Measurements from ENCODE around the gene PSAPL1.

DNA sequence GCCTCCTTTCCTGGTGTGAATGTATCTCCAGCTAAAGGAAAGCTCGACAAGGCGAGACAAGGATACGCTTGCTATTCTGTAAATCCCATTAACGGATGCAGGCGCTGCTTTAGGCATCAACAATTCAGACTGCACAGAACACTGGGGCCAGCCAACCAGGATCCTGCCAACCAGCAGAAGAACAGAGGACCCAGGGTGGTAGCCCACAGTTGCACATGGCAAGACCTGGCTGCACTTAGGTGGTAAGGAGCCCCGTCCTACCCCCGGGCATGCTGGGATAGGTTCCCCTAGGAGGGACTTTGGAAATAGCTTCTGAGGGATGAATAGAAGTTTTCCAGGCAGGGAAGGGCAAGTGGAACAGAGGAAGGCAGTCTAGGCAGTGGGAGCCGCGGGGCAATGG is 20.7 kb downstream of the PSAPL1 start:
- TF ChIP-seq, protein P1, sequence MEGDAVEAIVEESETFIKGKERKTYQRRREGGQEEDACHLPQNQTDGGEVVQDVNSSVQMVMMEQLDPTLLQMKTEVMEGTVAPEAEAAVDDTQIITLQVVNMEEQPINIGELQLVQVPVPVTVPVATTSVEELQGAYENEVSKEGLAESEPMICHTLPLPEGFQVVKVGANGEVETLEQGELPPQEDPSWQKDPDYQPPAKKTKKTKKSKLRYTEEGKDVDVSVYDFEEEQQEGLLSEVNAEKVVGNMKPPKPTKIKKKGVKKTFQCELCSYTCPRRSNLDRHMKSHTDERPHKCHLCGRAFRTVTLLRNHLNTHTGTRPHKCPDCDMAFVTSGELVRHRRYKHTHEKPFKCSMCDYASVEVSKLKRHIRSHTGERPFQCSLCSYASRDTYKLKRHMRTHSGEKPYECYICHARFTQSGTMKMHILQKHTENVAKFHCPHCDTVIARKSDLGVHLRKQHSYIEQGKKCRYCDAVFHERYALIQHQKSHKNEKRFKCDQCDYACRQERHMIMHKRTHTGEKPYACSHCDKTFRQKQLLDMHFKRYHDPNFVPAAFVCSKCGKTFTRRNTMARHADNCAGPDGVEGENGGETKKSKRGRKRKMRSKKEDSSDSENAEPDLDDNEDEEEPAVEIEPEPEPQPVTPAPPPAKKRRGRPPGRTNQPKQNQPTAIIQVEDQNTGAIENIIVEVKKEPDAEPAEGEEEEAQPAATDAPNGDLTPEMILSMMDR (IDR thresholded peaks at IDR 0.05 in 2 of 3, conservative IDR thresholded peaks at IDR 0.05 in 1 of 3; ENCODE audit: borderline replicate concordance in 1 of 3, insufficient read depth in 1 of 3, low read depth in 2 of 3, low read length in 2 of 3), result no peak
- TF ChIP-seq SIN3A (IDR thresholded peaks at IDR 0.05; ENCODE audit: low read depth) (no peak), ELF1 (IDR thresholded peaks at IDR 0.05; ENCODE audit: borderline replicate concordance, low read depth) (no peak), ZNF274 (IDR thresholded peaks at IDR 0.05; ENCODE audit: low read depth, low read length) (no peak), POLR2AphosphoS5 (IDR thresholded peaks at IDR 0.05; ENCODE audit: low read depth, low read length) (no peak), POLR2A (IDR thresholded peaks at IDR 0.05; ENCODE audit: borderline replicate concordance, extremely low read depth, insufficient read depth, insufficient read length) (no peak), EZH2 (IDR thresholded peaks at IDR 0.05) (no peak), CEBPB (IDR thresholded peaks at IDR 0.05; ENCODE audit: low read depth) (no peak), TCF7L2 (IDR thresholded peaks at IDR 0.05; ENCODE audit: borderline replicate concordance, extremely low read depth, insufficient read depth, insufficient read length) (no peak), EZH2phosphoT487 (IDR thresholded peaks at IDR 0.05; ENCODE audit: borderline replicate concordance) (no peak), RAD21 (IDR thresholded peaks at IDR 0.05; ENCODE audit: low read depth) (no peak), ZFX (IDR thresholded peaks at IDR 0.05) (no peak)
- TF ChIP-seq, protein P2, sequence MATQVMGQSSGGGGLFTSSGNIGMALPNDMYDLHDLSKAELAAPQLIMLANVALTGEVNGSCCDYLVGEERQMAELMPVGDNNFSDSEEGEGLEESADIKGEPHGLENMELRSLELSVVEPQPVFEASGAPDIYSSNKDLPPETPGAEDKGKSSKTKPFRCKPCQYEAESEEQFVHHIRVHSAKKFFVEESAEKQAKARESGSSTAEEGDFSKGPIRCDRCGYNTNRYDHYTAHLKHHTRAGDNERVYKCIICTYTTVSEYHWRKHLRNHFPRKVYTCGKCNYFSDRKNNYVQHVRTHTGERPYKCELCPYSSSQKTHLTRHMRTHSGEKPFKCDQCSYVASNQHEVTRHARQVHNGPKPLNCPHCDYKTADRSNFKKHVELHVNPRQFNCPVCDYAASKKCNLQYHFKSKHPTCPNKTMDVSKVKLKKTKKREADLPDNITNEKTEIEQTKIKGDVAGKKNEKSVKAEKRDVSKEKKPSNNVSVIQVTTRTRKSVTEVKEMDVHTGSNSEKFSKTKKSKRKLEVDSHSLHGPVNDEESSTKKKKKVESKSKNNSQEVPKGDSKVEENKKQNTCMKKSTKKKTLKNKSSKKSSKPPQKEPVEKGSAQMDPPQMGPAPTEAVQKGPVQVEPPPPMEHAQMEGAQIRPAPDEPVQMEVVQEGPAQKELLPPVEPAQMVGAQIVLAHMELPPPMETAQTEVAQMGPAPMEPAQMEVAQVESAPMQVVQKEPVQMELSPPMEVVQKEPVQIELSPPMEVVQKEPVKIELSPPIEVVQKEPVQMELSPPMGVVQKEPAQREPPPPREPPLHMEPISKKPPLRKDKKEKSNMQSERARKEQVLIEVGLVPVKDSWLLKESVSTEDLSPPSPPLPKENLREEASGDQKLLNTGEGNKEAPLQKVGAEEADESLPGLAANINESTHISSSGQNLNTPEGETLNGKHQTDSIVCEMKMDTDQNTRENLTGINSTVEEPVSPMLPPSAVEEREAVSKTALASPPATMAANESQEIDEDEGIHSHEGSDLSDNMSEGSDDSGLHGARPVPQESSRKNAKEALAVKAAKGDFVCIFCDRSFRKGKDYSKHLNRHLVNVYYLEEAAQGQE (IDR thresholded peaks at IDR 0.05; ENCODE audit: low read depth), result no peak
- TF ChIP-seq, protein P3, sequence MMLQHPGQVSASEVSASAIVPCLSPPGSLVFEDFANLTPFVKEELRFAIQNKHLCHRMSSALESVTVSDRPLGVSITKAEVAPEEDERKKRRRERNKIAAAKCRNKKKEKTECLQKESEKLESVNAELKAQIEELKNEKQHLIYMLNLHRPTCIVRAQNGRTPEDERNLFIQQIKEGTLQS (IDR thresholded peaks at IDR 0.05), result no peak
